Chondrocyte (in vitro differentiated cells): ENCODE results near the gene DOK4. TPM values are rescaled to one million over a fixed set of nuclear protein-coding genes. Genes with fewer than 3 reads are reported as not detected.

ENCODE experiments used
- DNase-seq: peaks from one replicate; pipeline ENCODE4 v3.0.0; 2021; ENCODE audit warnings: mixed read lengths, low spot score
- H3K27ac Mint-ChIP-seq: one replicate; pipeline ENCODE4 v1.8.0; 2021; ENCODE audit warnings: mild to moderate bottlenecking, moderate library complexity, mixed read lengths; ENCODE audit not compliant: unreplicated experiment
- H3K27me3 Mint-ChIP-seq: 2 replicates; pipeline ENCODE4 v1.8.0; 2021; ENCODE audit warnings: low read depth, mixed read lengths
- H3K36me3 Mint-ChIP-seq: 2 replicates; pipeline ENCODE4 v1.8.0; 2021; ENCODE audit warnings: low read depth, mixed read lengths
- H3K4me1 Mint-ChIP-seq: 2 replicates; pipeline ENCODE4 v1.8.0; 2021; ENCODE audit warnings: low read depth, mild to moderate bottlenecking, mixed read lengths
- H3K4me3 Mint-ChIP-seq: one replicate; pipeline ENCODE4 v1.8.0; 2021; ENCODE audit warnings: mild to moderate bottlenecking, moderate library complexity, mixed read lengths; ENCODE audit not compliant: unreplicated experiment
- H3K9me3 Mint-ChIP-seq: 2 replicates; pipeline ENCODE4 v1.8.0; 2021; ENCODE audit warnings: low read depth, mixed read lengths
- total RNA-seq: library from RNA; stranded (reverse); gene quantifications from 3 replicates; pipeline ENCODE4 v1.2.1, GENCODE V29; 2021
- TF ChIP-seq, protein P1 (sequence below): fragments of 200-600 bp; sonication (generic); IDR thresholded peaks from 2 replicates; pipeline ENCODE4 v1.5.0; 2021; ENCODE audit warnings: antibody characterized with exemption, mild to moderate bottlenecking, moderate library complexity

The DOK4 gene
- total RNA-seq, 1 donor from 2014 or later, result 26.4 TPM

DNA sequence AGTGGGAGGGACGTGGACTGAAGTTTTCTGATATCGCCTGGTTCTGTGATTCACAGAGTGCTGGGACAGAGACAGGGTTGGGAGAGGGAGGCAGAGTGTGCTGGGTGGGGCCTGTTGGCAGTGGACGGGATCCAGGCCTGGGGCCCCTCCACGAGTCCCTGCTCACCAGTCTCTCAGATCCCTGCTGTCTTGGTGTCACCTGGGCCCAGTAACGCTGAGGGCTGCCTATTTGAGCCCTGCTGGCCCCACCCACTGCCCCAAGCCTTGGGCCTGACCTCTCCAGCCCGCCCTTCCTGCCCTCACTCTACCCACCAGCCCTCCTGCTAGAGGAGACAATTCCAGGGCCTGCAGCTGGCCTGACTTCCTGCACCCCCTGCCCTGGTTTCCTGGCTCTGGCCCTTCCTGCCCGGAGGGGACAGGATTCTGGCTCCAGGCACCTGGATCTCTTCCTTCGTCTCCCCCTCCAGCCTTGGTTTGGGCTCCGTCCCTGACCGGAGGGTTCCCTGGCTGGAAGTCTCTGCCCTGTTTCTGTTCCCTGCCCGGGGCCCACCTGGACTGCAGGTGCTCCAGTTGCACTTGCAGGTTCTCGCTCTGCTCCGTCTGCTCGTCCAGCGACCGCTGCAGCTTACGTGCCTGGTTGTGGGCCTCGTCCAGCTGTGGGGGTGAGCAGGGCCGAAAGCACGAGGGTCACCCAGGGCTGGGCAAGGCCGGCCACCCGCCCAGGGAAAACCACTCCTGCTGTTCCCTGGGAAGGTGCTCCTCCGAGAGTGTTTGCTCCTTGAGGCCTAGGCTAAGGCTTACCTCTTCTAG lies 28.7 kb upstream of the DOK4 start:
- DNase-seq, result no peak
- Mint-ChIP-seq H3K4me1 (peaks cover under 1% of the 10 kb centered on the region), H3K9me3 (no peaks in the 10 kb centered on the region), H3K4me3 (no peak overlapping the region), H3K27ac (no peak overlapping the region), H3K27me3 (no peaks in the 10 kb centered on the region), H3K36me3 (peaks cover 19% of the 10 kb centered on the region)
- TF ChIP-seq, protein P1, sequence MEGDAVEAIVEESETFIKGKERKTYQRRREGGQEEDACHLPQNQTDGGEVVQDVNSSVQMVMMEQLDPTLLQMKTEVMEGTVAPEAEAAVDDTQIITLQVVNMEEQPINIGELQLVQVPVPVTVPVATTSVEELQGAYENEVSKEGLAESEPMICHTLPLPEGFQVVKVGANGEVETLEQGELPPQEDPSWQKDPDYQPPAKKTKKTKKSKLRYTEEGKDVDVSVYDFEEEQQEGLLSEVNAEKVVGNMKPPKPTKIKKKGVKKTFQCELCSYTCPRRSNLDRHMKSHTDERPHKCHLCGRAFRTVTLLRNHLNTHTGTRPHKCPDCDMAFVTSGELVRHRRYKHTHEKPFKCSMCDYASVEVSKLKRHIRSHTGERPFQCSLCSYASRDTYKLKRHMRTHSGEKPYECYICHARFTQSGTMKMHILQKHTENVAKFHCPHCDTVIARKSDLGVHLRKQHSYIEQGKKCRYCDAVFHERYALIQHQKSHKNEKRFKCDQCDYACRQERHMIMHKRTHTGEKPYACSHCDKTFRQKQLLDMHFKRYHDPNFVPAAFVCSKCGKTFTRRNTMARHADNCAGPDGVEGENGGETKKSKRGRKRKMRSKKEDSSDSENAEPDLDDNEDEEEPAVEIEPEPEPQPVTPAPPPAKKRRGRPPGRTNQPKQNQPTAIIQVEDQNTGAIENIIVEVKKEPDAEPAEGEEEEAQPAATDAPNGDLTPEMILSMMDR, result no peak

DNA sequence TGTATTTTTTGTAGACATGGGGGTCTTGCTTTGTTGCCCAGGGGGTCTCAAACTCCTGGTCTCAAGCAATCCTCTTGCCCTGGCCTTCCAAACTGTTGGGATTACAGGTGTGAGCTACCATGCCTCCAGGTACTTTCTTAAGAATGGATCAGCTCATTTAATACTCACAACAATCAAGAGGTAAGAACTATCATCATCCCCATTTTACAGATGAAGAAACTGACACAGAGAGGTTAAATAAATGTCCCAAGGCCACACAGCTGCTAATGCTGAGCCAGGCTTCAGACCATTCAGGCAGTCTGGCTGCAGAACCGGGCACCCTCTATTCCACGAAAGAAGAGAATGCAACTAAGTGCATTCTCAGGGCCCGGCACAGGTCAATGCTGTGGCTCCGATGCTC lies 28.1 kb upstream of the DOK4 start:
- Mint-ChIP-seq H3K27ac (no peak overlapping the region), H3K4me3 (no peak overlapping the region), H3K36me3 (peaks cover 19% of the 10 kb centered on the region), H3K27me3 (no peaks in the 10 kb centered on the region), H3K4me1 (no peaks in the 10 kb centered on the region), H3K9me3 (no peaks in the 10 kb centered on the region)
- no peak for DNase-seq
- TF ChIP-seq, protein P1, result no peak

DNA sequence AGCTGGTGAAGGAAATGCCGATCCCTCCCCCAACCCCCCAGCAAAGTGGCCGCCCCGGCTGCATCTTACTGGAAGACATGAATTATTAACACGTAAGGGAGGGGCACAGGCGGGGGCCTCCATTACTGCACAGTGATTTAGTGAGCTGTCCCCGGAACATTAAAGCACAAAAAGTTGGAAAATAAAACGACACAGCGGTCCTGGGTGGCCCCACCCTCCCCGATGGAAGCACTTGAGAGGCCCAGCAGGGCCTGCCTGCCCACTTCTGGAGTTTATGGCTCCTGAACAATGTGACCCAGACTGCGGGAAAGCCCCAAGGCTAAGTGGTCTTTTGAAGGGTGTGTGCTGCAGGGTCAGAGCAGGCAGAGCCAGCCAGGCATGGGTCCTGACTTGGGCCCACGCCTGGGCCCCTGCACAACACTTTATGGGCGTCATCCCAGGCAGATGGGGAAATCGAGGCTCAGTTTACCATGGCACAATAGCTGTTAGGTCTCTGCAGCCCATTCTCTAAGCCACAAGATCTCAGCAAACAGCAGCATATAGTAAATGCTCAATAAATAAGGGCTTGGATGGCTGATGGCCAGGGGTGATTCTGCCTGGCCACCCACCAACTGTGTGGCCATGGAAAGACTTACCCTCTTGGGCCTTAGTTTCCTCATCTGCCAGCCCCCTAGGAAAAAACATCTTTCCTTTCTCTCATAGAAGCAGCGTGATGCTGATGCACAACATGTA lies 27.2 kb upstream of the DOK4 start:
- no peaks in the 10 kb centered on the region for H3K9me3 Mint-ChIP-seq
- TF ChIP-seq, protein P1, result no peak
- H3K27me3 Mint-ChIP-seq, result no peaks in the 10 kb centered on the region
- DNase-seq, result no peak
- no peak overlapping the region for H3K4me3 Mint-ChIP-seq
- H3K4me1 Mint-ChIP-seq, result no peaks in the 10 kb centered on the region
- H3K27ac Mint-ChIP-seq, result no peak overlapping the region
- H3K36me3 Mint-ChIP-seq, result peaks cover 15% of the 10 kb centered on the region

DNA sequence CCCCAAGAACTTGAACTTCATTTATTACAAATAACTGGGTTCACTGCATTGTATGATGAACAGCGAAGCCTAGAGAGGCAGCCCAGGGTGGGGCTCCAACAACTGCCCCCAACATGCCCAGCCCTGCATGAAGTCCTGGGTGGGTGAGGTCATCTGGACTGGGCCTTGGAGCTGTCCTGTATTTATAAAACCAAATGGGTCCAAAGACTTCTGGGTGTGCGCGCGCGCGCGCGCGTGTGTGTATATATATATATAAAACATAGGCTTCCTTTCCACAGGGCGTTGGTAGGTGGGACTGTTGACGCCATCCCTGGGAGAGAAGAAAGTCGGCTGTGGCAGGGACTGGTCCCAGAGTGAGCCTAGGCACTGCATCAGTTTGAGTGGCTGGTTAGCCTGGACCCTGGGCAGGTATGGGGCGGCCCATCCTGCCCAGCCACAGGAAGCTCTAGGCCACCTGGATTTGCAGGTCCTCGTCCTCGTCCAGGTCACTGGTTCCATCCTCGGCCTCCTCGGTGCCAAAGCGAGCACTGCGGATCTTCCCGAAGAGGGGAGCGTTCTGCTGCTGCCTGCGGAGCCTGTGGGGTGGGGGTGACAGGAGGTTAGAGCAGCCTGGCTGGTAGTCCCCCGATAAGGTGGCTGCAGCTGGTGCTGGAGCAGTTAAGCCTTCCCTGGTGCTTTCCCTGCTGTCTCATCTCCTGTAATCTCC lies 26.2 kb upstream of the DOK4 start:
- DNase-seq, result no peak
- TF ChIP-seq, protein P1, result no peak
- no peak overlapping the region for H3K4me3 Mint-ChIP-seq
- H3K4me1 Mint-ChIP-seq, result no peaks in the 10 kb centered on the region
- H3K27ac Mint-ChIP-seq, result no peak overlapping the region
- no peaks in the 10 kb centered on the region for H3K27me3 Mint-ChIP-seq
- peaks cover 14% of the 10 kb centered on the region for H3K36me3 Mint-ChIP-seq
- no peaks in the 10 kb centered on the region for H3K9me3 Mint-ChIP-seq
